Kidney (tissue), 14 donors: ENCODE results near the gene AGBL4. TPM values are rescaled to one million over a fixed set of nuclear protein-coding genes. Genes with fewer than 3 reads are reported as not detected.
A peak's percentile ranks its signal among the peaks of the same experiment; 100 is the strongest.

Source experiments
- DNase-seq, 5 donors: peaks; one replicate each; pipeline ENCODE4 v3.0.0-alpha.2; 2013 to 2020
- FAIRE-seq: peaks from 2 replicates; lab custom pipeline; 2012; peaks lifted over from hg19 to GRCh38; lab: Jason Lieb, UNC
- H3K27ac ChIP-seq, 2 donors: one replicate each; pipeline ENCODE4 v1.7.0; 2013; ENCODE audit warnings: low read depth in 2 of 2, low read length in 2 of 2, inconsistent platforms in 1 of 2
- H3K27me3 ChIP-seq: one replicate; pipeline ENCODE4 v1.7.1; 2013; ENCODE audit warnings: low read length, inconsistent platforms; ENCODE audit not compliant: control insufficient read depth, insufficient read depth
- H3K36me3 ChIP-seq, 3 donors: one replicate each; pipeline versions ENCODE4 v1.7.0 to v1.7.1; 2013; ENCODE audit warnings: low read length in 3 of 3, control low read depth in 1 of 3, inconsistent platforms in 1 of 3; ENCODE audit not compliant: insufficient read depth in 3 of 3, control insufficient read depth in 2 of 3
- H3K4me1 ChIP-seq, 3 donors: one replicate each; pipeline versions ENCODE4 v1.7.0 to v1.7.1; 2013; ENCODE audit warnings: low read length in 3 of 3, inconsistent platforms in 1 of 3, low read depth in 1 of 3; ENCODE audit not compliant: control insufficient read depth in 2 of 3, insufficient read depth in 2 of 3
- H3K4me3 ChIP-seq, 3 donors: one replicate each; pipeline versions ENCODE4 v1.7.0 to v1.8.1; 2013; ENCODE audit warnings: low read length in 3 of 3, control low read depth in 1 of 3, inconsistent platforms in 1 of 3
- H3K9ac ChIP-seq, 3 donors: one replicate each; pipeline versions ENCODE4 v1.7.0 to v1.7.1; 2013; ENCODE audit warnings: low read length in 3 of 3, control low read depth in 1 of 3, inconsistent platforms in 1 of 3
- H3K9me3 ChIP-seq, 3 donors: one replicate each; pipeline versions ENCODE4 v1.7.0 to v1.7.1; 2013; ENCODE audit warnings: low read length in 3 of 3, control low read depth in 1 of 3, inconsistent platforms in 1 of 3; ENCODE audit not compliant: control insufficient read depth in 2 of 3, insufficient read depth in 1 of 3
- intact Hi-C: fragments of 100-400 bp; cut with DNase I; formaldehyde crosslinking; loops from one replicate; pipeline ENCODE4 v1.11.1; 2022
- polyA plus RNA-seq: library from polyadenylated mRNA; stranded (reverse); fragments of 350-450 nt; fragmentation: Illumina TruSeq; extraction: RNeasy Lipid Tissue Mini Kit (QIAGEN cat#74804); gene quantifications from one replicate; pipeline ENCODE4 v1.2.3, GENCODE V29; 2014; ENCODE audit warnings: low read depth, low replicate concordance; ENCODE audit not compliant: insufficient read depth
- total RNA-seq: library from RNA; stranded (reverse); fragmentation: NEBNext Ultra II Directional; extraction: Animal tissue kit (Norgen Biotek cat#: 25700); gene quantifications from one replicate; pipeline ENCODE4 v1.2.1, GENCODE V29; 2021
- TF ChIP-seq, protein P1 (sequence below): IDR thresholded peaks from 3 replicates; pipeline ENCODE4 v1.5.1; 2012; ENCODE audit warnings: mild to moderate bottlenecking, moderate library complexity, borderline replicate concordance; ENCODE audit not compliant: insufficient read depth; ENCODE audit errors: extremely low read depth
- donor health status: control.
- donor health status: control.
- donor health status: control.
- donor health status: control.
- donor health status: control.
- donor health status: DM: yes; HTN: yes; CAD: no.
- donor health status: Normal renal cell carcinoma (clear cell type).

Gene AGBL4
- total and polyA plus RNA-seq, 2 donors from 2014 or later, result 1.5 to 2.7 TPM

DNA sequence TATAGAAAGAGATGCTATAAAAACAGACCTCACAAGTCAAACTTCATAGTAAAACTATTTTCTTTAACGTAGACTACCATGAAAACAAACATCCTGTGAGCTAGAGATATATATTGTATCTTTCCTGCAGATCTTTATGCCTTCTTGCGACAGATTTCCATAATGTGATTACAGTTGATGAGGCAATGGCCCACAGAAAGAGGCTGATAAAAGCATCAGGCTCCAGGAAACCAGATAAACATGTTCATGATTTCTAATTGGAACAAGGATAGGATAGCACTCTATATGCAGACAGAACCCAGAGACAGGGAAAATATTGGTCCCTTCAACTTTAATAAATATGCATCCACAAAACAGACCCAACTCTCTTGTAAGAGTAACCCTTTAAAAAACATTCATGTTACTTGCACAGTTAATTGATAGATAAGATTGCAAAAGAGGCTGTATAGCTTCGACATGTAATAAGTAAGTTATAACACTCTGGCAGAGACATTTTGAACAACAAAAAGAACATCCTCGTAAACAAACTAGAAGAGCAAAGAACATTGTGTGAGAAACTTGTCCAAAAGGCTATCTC lies 329.4 kb downstream of the AGBL4 start:
- Histone ChIP-seq H3K4me1 (no peaks in the 10 kb centered on the region), H3K4me3 (no peak overlapping the region), H3K9ac (no peak overlapping the region), H3K36me3 (no peaks in the 10 kb centered on the region), H3K27ac (no peak overlapping the region), H3K9me3 (no peaks in the 10 kb centered on the region), H3K27me3 (no peaks in the 10 kb centered on the region)
- TF ChIP-seq, protein P1, sequence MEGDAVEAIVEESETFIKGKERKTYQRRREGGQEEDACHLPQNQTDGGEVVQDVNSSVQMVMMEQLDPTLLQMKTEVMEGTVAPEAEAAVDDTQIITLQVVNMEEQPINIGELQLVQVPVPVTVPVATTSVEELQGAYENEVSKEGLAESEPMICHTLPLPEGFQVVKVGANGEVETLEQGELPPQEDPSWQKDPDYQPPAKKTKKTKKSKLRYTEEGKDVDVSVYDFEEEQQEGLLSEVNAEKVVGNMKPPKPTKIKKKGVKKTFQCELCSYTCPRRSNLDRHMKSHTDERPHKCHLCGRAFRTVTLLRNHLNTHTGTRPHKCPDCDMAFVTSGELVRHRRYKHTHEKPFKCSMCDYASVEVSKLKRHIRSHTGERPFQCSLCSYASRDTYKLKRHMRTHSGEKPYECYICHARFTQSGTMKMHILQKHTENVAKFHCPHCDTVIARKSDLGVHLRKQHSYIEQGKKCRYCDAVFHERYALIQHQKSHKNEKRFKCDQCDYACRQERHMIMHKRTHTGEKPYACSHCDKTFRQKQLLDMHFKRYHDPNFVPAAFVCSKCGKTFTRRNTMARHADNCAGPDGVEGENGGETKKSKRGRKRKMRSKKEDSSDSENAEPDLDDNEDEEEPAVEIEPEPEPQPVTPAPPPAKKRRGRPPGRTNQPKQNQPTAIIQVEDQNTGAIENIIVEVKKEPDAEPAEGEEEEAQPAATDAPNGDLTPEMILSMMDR, result no peak
- intact Hi-C loops, result no loop called here
- DNase-seq (no peak), FAIRE-seq (no peak)

DNA sequence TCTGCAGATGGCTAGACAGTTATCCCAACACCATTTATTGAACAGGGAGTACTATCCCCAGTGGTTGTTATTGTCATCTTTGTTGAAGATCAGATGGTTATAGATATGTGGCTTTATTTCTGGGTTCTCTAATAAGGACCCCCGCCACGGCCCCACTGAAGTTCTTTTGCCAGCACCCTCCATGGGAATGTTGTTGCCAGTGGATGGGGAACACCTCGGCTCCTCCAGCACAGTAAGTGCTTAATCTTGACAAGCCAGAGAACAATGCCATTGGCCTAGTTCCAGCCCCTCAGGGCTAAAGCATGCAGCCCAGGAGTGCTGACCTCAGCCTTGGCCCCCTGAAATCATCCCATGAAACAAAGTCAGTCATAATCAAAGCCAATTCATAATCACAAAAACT lies 337.6 kb downstream of the AGBL4 start:
- H3K27ac ChIP-seq, result no peak overlapping the region
- H3K9me3 ChIP-seq, result no peaks in the 10 kb centered on the region
- no peak overlapping the region for H3K4me3 ChIP-seq
- FAIRE-seq (no peak), DNase-seq (peak in 1 of 5 donors; percentile 23)
- no peaks in the 10 kb centered on the region for H3K4me1 ChIP-seq
- intact Hi-C loops, result no loop called here
- no peak overlapping the region for H3K9ac ChIP-seq
- TF ChIP-seq, protein P1, result no peak
- H3K27me3 ChIP-seq, result no peaks in the 10 kb centered on the region
- no peaks in the 10 kb centered on the region for H3K36me3 ChIP-seq

DNA sequence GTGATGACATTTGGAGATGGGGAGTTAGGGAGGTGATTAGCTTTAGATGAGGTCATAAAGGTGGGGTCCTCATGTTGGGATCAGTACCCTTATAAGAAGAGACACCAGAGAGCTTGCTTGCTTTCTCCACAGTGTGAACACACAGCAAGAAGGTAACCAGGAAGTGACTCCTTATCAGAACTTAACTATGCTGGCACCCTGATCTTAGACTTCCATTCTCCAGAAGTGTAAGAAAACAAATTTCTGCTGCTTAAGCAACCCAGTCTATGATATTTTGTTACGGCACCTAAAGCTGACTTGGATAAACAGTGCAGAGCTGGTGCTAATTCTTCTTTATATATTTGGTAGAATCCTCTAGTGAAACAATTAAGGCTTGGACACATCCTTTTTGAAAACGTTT lies 346.0 kb downstream of the AGBL4 start:
- Histone ChIP-seq H3K27ac (no peak overlapping the region), H3K4me3 (no peak overlapping the region), H3K27me3 (no peaks in the 10 kb centered on the region), H3K36me3 (no peaks in the 10 kb centered on the region), H3K9me3 (no peaks in the 10 kb centered on the region), H3K4me1 (no peaks in the 10 kb centered on the region), H3K9ac (no peak overlapping the region)
- TF ChIP-seq, protein P1, result no peak
- no peak for FAIRE-seq
- no peak for DNase-seq
- intact Hi-C loops, result no loop called here

DNA sequence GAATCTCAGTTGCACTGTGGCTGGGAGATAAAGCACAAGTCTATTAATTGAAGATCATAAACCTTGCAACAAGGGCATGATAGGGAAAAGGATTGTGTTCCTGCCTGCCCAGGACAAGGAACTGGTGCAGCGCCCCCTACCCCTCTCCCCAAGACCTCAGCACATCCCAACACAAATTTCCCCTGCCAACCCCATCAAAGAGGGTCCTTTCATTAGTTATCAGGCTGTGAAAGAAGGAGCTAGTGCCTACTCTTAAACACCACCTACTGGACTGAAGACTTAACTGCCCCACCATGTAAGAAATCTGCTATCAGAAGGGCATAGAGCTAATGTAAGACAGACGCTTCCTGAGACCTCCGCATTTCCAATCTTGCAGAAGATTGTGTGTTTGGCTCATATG lies 372.6 kb downstream of the AGBL4 start:
- intact Hi-C loops, result no loop called here
- Histone ChIP-seq H3K36me3 (no peaks in the 10 kb centered on the region), H3K9me3 (peaks cover 0 to 2% (median 0%) of the 10 kb centered on the region in 3 donors), H3K27me3 (no peaks in the 10 kb centered on the region), H3K4me3 (no peak overlapping the region), H3K4me1 (no peaks in the 10 kb centered on the region), H3K27ac (no peak overlapping the region), H3K9ac (no peak overlapping the region)
- DNase-seq, result no peak
- TF ChIP-seq, protein P1, result no peak
- FAIRE-seq, result no peak
